Measurements from ENCODE around the gene ZNF444. TPM values are rescaled to one million over a fixed set of nuclear protein-coding genes. Genes with fewer than 3 reads are reported as not detected.
"Not testable (repeated sequence)": the region's sequence is repeated elsewhere in the genome, so short reads cannot be mapped to it uniquely, and the experiment has no call there.

ZNF444 gene
- total and polyA plus RNA-seq, 9 of the 15 experiments (the other 6 are each of a cell fraction or from before 2014, with no cell fraction given), result 0.39 to 40.0 (median 6.9) TPM

DNA sequence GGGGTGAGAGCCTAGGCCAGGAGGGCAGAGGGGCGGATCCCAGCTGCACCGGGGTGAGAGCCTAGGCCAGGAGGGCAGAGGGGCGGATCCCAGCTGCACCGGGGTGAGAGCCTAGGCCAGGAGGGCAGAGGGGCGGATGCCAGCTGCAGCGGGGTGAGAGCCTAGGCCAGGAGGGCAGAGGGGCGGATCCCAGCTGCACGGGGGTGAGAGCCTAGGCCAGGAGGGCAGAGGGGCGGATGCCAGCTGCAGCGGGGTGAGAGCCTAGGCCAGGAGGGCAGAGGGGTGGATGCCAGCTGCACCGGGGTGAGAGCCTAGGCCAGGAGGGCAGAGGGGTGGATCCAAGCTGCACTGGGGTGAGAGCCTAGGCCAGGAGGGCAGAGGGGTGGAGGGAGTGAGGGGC lies 35.2 kb downstream of the ZNF444 start:
- H3K4me2 ChIP-seq (ENCODE audit: insufficient read depth, low read length); CTCF ChIA-PET (ENCODE audit: low intra/inter-chr PET ratio); DNase-seq (ENCODE audit: extremely low read depth in 1 of 4, low spot score in 3 of 4); H3K9ac ChIP-seq (ENCODE audit: insufficient read depth in 1 of 2, low read depth in 2 of 2, low read length in 2 of 2); H3K79me2 ChIP-seq (ENCODE audit: control insufficient read depth, insufficient read depth, low read length); intact Hi-C loops (cut with micrococcal nuclease); H4K20me1 ChIP-seq (replicated peaks; ENCODE audit: control insufficient read depth, insufficient read depth, low read length); H3K36me3 ChIP-seq (ENCODE audit: control insufficient read depth, insufficient read depth, low read length); H3K9me3 ChIP-seq (replicated peaks; ENCODE audit: control insufficient read depth, insufficient read depth, low read depth, low read length); H3K9me1 ChIP-seq (ENCODE audit: control insufficient read depth, insufficient read depth, low read length); FAIRE-seq; H3K27ac ChIP-seq (ENCODE audit: extremely low read depth, low read depth, low read length); in situ Hi-C loops (cut with MboI); H2AFZ ChIP-seq (ENCODE audit: low read depth, low read length); BruUV-seq (replicated peaks); ATAC-seq; H3K4me3 ChIP-seq: not testable (repeated sequence)
- POLR2A ChIA-PET, result interaction anchor here (0.6 to 0.7 kb wide), 2 partner anchors 58 to 200 kb away, joined by 3 read pairs; no protein-coding TSS in a partner anchor
- H3K27me3 ChIP-seq (ENCODE audit: control insufficient read depth in 2 of 2, insufficient read depth in 2 of 2, low read length in 2 of 2), result peaks cover 0 to 31% of the 10 kb centered on the region in 2 experiments; a peak in 4 of 5 replicates
- H3K4me1 ChIP-seq (replicated peaks in 1 of 2; ENCODE audit: control insufficient read depth in 2 of 2, insufficient read depth in 2 of 2, low read length in 2 of 2), result peaks cover 5 to 23% of the 10 kb centered on the region in 2 experiments; a peak in 3 of 5 replicates
- 42% methylated on average over 3 of the region's 11 CpGs for WGBS (ENCODE audit: insufficient coverage, low coverage, missing lambda C conversion rate)

DNA sequence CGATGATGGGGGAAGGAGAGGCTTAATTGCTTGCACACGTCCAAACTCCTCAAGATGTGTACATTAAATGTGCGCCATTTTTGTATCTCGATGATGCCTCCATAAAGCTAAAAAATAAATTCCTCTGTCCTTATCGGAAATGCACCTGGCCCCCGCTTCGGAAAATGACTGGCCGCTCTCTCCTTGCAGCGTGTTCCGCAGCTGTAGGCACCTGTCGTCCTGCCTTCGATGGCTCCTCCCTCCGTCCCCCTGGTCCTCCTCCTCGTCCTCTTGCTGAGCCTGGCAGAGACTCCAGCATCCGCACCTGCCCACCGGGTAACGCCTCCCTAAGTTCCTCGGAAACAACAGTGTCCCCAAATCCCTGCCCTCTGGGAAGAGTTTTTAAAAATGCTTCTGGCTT lies 35.8 kb downstream of the ZNF444 start:
- Histone ChIP-seq H3K4me3 (no peak overlapping the region), H3K36me3 (ENCODE audit: control insufficient read depth, insufficient read depth, low read length) (no peaks in the 10 kb centered on the region), H3K9ac (ENCODE audit: insufficient read depth in 1 of 2, low read depth in 2 of 2, low read length in 2 of 2) (no peak overlapping the region; a peak in 1 of 4 replicates), H3K27me3 (ENCODE audit: control insufficient read depth in 2 of 2, insufficient read depth in 2 of 2, low read length in 2 of 2) (peaks cover 3 to 33% of the 10 kb centered on the region in 2 experiments), H3K9me1 (ENCODE audit: control insufficient read depth, insufficient read depth, low read length) (no peaks in the 10 kb centered on the region), H4K20me1 (replicated peaks; ENCODE audit: control insufficient read depth, insufficient read depth, low read length) (no peaks in the 10 kb centered on the region), H2AFZ (ENCODE audit: low read depth, low read length) (no peak overlapping the region), H3K27ac (ENCODE audit: extremely low read depth, low read depth, low read length) (no peak overlapping the region), H3K4me2 (ENCODE audit: insufficient read depth, low read length) (no peak overlapping the region), H3K4me1 (replicated peaks in 1 of 2; ENCODE audit: control insufficient read depth in 2 of 2, insufficient read depth in 2 of 2, low read length in 2 of 2) (peaks cover 5 to 21% of the 10 kb centered on the region in 2 experiments; a peak in 3 of 5 replicates), H3K9me3 (replicated peaks; ENCODE audit: control insufficient read depth, insufficient read depth, low read depth, low read length) (no peaks in the 10 kb centered on the region), H3K79me2 (ENCODE audit: control insufficient read depth, insufficient read depth, low read length) (no peaks in the 10 kb centered on the region)
- ATAC-seq (no peak), DNase-seq (ENCODE audit: extremely low read depth in 1 of 4, low spot score in 3 of 4) (no peak), FAIRE-seq (no peak)
- no TSS peak for BruUV-seq (replicated peaks)
- in situ Hi-C loops (cut with MboI) (no loop called here), intact Hi-C loops (cut with micrococcal nuclease) (no loop called here)
- 24% methylated on average over 17 of the region's 18 CpGs for WGBS (ENCODE audit: insufficient coverage, low coverage, missing lambda C conversion rate)
- POLR2A ChIA-PET, result interaction anchor here (0.6 to 0.7 kb wide), 2 partner anchors 59 to 199 kb away, joined by 3 read pairs; no protein-coding TSS in a partner anchor
- CTCF ChIA-PET (ENCODE audit: low intra/inter-chr PET ratio), result no interaction called here
- TF ChIP-seq SMAD4 (CRISPR knock-in tag; conservative IDR thresholded peaks at IDR 0.05) (no peak), ZNF212 (CRISPR knock-in tag; IDR thresholded peaks at IDR 0.05) (no peak), PRPF4 (IDR thresholded peaks at IDR 0.05; ENCODE audit: insufficient read depth, low read depth, low read length, poor library complexity, severe bottlenecking) (no peak), ZNF41 (CRISPR knock-in tag; conservative IDR thresholded peaks at IDR 0.05) (no peak)
- TF ChIP-seq, protein P1, sequence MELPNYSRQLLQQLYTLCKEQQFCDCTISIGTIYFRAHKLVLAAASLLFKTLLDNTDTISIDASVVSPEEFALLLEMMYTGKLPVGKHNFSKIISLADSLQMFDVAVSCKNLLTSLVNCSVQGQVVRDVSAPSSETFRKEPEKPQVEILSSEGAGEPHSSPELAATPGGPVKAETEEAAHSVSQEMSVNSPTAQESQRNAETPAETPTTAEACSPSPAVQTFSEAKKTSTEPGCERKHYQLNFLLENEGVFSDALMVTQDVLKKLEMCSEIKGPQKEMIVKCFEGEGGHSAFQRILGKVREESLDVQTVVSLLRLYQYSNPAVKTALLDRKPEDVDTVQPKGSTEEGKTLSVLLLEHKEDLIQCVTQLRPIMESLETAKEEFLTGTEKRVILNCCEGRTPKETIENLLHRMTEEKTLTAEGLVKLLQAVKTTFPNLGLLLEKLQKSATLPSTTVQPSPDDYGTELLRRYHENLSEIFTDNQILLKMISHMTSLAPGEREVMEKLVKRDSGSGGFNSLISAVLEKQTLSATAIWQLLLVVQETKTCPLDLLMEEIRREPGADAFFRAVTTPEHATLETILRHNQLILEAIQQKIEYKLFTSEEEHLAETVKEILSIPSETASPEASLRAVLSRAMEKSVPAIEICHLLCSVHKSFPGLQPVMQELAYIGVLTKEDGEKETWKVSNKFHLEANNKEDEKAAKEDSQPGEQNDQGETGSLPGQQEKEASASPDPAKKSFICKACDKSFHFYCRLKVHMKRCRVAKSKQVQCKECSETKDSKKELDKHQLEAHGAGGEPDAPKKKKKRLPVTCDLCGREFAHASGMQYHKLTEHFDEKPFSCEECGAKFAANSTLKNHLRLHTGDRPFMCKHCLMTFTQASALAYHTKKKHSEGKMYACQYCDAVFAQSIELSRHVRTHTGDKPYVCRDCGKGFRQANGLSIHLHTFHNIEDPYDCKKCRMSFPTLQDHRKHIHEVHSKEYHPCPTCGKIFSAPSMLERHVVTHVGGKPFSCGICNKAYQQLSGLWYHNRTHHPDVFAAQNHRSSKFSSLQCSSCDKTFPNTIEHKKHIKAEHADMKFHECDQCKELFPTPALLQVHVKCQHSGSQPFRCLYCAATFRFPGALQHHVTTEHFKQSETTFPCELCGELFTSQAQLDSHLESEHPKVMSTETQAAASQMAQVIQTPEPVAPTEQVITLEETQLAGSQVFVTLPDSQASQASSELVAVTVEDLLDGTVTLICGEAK (IDR thresholded peaks at IDR 0.05), result no peak
- TF ChIP-seq, protein P1 (CRISPR knock-in tag; IDR thresholded peaks at IDR 0.05), result no peak
